Measurements from ENCODE around the gene LSG1.

DNA sequence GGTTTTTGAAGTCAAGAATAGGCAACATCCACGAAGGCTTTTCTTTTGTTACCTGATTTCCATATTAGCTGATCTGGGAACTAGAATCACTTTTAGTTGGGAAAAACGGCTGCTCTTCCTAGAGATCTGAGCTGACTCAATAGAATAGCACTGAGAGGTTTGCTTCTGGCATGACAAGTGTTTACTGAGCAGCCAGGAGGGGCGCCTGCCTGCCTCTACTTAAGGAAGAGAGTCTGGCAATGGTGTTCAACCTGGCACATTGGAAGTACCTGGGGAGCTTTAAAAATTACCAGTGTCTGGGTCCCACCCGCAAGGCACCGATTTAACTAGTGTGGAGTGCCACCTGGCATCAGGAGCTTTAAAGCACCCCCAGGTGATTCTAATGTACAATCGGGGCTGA lies 48.1 kb upstream of the LSG1 start:
- TF ChIP-seq EZH2 (IDR thresholded peaks at IDR 0.05; ENCODE audit: borderline replicate concordance, low read length), result no peak
- TF ChIP-seq, protein P1, sequence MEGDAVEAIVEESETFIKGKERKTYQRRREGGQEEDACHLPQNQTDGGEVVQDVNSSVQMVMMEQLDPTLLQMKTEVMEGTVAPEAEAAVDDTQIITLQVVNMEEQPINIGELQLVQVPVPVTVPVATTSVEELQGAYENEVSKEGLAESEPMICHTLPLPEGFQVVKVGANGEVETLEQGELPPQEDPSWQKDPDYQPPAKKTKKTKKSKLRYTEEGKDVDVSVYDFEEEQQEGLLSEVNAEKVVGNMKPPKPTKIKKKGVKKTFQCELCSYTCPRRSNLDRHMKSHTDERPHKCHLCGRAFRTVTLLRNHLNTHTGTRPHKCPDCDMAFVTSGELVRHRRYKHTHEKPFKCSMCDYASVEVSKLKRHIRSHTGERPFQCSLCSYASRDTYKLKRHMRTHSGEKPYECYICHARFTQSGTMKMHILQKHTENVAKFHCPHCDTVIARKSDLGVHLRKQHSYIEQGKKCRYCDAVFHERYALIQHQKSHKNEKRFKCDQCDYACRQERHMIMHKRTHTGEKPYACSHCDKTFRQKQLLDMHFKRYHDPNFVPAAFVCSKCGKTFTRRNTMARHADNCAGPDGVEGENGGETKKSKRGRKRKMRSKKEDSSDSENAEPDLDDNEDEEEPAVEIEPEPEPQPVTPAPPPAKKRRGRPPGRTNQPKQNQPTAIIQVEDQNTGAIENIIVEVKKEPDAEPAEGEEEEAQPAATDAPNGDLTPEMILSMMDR (conservative IDR thresholded peaks at IDR 0.05 in 1 of 2, IDR thresholded peaks at IDR 0.05 in 1 of 2; ENCODE audit: extremely low read depth in 1 of 2, insufficient read depth in 1 of 2, low read depth in 1 of 2, low read length in 2 of 2), result no peak

All from mammary epithelial cell (primary cell).